GM18868 (cell line): ENCODE data around the gene ELOB.
"Not testable (repeated sequence)": the region's sequence is repeated elsewhere in the genome, so short reads cannot be mapped to it uniquely, and the experiment has no call there.

ENCODE experiments used
- ATAC-seq: cut with Tn5 transposase; IDR thresholded peaks from one replicate; pipeline ENCODE4 v1.9.1; 2021; ENCODE audit warnings: mild to moderate bottlenecking, moderate library complexity; ENCODE audit not compliant: unreplicated experiment

The ELOB gene

DNA sequence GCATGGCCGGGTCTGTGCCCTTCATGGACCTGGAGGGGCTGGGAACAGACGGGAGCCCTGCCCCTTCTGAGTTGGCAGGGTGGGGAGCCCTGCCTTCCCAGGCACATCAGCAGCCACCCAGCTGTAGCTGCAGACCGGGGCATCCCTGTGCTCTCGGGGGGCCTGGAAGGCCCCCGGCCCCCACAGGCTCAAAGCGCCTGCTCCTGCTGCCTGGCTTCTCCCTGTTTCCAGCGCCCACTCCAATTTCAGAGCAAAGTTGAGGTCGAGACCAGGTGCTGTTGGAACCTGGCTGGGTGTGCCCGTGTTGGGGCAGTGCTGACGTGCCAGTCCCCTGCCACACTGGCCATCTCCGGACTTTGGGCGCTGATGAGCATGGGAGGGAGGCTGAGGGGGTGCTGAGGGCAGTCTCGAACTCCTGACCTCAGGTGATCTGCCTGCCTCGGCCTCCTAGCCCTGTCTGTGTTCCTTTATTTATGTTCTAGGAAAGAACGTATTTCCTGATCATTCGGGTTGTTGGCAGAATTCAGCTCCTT is 52.2 kb downstream of the ELOB start:
- ATAC-seq = no peak

DNA sequence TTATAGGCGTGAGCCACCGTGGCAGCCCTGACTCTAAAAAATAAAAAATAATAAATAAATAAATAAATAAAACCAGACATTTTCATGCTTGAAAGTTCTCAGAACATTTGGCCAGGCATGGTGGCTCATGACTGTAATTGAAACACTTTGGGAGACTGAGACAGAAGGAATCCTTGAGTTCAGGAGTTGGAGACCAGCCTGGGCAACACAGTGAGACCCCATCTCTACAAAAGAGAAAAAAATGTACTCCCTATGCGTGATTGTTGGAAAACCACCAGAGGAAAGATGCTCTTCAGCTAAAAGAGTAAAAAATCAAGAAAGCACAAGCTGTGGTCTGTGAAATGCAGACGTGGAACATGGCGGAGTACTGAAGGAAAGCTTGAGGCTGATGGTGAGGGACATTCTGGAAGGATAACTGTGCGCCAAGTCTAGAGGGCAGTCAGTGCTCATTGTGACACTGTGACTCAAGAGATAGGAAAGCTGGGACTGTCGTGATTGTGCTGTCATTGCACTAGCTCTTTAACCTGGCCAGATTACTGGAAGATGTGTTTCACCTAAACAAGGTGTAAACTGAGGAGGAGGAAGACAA is 52.9 kb downstream of the ELOB start:
- ATAC-seq = no peak

DNA sequence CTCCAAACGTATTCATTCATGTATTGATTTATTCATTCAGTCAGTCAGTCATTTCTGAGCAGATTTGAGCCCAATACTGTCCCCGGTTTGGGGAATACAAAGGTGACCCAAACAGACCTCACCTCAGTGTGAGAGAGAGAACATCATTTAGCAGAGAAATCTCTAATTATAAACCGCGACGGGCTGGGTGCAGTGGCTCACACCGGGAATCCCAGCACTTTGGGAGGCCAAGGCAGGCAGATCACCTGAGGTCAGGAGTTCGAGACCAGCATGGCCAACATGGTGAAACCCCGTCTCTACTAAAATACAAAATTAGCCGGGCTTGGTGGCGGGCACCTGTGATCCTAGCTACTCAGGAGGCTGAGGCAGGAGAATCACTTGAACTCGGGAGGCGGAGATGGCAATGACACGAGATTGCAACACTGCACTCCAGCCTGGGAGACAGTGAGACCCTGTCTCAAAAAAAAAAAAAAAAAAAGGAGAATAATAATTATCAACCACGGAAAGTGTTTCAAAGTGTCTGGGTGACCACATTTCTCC is 55.4 kb downstream of the ELOB start:
- not testable (repeated sequence) for ATAC-seq
